ENCODE results near the gene THSD4. TPM values are rescaled to one million over a fixed set of nuclear protein-coding genes. Genes with fewer than 3 reads are reported as not detected.

The THSD4 gene
- total and polyA plus RNA-seq, 2 of the 8 experiments (the other 6 are each of a cell fraction or from before 2014, with no cell fraction given): 2.5 to 6.2 TPM

GRCh38 chr15:71723344-71723743, 608.1 kb downstream of the THSD4 start:
- no peaks in the 10 kb centered on the region for H3K4me1 ChIP-seq (replicated peaks in 1 of 4; ENCODE audit: control insufficient read depth in 3 of 4, insufficient read depth in 4 of 4, low read length in 3 of 4)
- no peak overlapping the region for H4K91ac ChIP-seq (replicated peaks; ENCODE audit: insufficient read length, low read length)
- ChIA-PET POLR2A (ENCODE audit: partially characterized antibody) (no interaction called here), CTCF (ENCODE audit: partially characterized antibody) (interaction anchor here (2.8 kb wide), 1 partner anchor 20 kb away, joined by 9 read pairs; no protein-coding TSS in a partner anchor)
- H2BK5ac ChIP-seq (ENCODE audit: low read depth, low read length): no peak overlapping the region
- no peak overlapping the region for H3K18ac ChIP-seq (ENCODE audit: extremely low read depth, low read length)
- H3K9ac ChIP-seq (replicated peaks in 1 of 4; ENCODE audit: extremely low read depth in 1 of 4, low read depth in 3 of 4, low read length in 3 of 4): no peak overlapping the region
- no peaks in the 10 kb centered on the region for H3K79me2 ChIP-seq (ENCODE audit: control insufficient read depth in 1 of 2, insufficient read depth in 2 of 2, low read length in 2 of 2)
- H4K5ac ChIP-seq (ENCODE audit: insufficient read length, low read depth, low read length): no peak overlapping the region
- H2BK20ac ChIP-seq (ENCODE audit: low read length): no peak overlapping the region
- H3K23me2 ChIP-seq (ENCODE audit: low read depth, low read length): no peaks in the 10 kb centered on the region
- no peak for TF ChIP-seq BACH1 (IDR thresholded peaks at IDR 0.05; ENCODE audit: low read length)
- TF ChIP-seq CHD1 (IDR thresholded peaks at IDR 0.05; ENCODE audit: low read depth, low read length): no peak
- no peak for TF ChIP-seq CEBPB (IDR thresholded peaks at IDR 0.05; ENCODE audit: low read depth, low read length)
- TF ChIP-seq MAX (IDR thresholded peaks at IDR 0.05): no peak
- no peak for TF ChIP-seq YY1 (IDR thresholded peaks at IDR 0.05; ENCODE audit: low read depth, low read length)
- no peak for TF ChIP-seq CHD2 (IDR thresholded peaks at IDR 0.05; ENCODE audit: low read length)
- no peak for TF ChIP-seq RAD21 (IDR thresholded peaks at IDR 0.05 in 1 of 2, conservative IDR thresholded peaks at IDR 0.05 in 1 of 2; ENCODE audit: low read depth in 2 of 2, low read length in 2 of 2)
- no peak for TF ChIP-seq CBX5 (IDR thresholded peaks at IDR 0.05; ENCODE audit: low read depth, low read length)
- no peak for TF ChIP-seq PHF8 (conservative IDR thresholded peaks at IDR 0.05; ENCODE audit: low read depth, low read length)
- no peak for TF ChIP-seq GABPA (IDR thresholded peaks at IDR 0.05; ENCODE audit: borderline replicate concordance, insufficient read depth, low read length)
- TF ChIP-seq, protein P1, sequence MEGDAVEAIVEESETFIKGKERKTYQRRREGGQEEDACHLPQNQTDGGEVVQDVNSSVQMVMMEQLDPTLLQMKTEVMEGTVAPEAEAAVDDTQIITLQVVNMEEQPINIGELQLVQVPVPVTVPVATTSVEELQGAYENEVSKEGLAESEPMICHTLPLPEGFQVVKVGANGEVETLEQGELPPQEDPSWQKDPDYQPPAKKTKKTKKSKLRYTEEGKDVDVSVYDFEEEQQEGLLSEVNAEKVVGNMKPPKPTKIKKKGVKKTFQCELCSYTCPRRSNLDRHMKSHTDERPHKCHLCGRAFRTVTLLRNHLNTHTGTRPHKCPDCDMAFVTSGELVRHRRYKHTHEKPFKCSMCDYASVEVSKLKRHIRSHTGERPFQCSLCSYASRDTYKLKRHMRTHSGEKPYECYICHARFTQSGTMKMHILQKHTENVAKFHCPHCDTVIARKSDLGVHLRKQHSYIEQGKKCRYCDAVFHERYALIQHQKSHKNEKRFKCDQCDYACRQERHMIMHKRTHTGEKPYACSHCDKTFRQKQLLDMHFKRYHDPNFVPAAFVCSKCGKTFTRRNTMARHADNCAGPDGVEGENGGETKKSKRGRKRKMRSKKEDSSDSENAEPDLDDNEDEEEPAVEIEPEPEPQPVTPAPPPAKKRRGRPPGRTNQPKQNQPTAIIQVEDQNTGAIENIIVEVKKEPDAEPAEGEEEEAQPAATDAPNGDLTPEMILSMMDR (IDR thresholded peaks at IDR 0.05; ENCODE audit: control extremely low read depth in 1 of 3, insufficient read depth in 1 of 3, low read depth in 1 of 3, low read length in 3 of 3): no peak
- no peak for TF ChIP-seq JUN (IDR thresholded peaks at IDR 0.05; ENCODE audit: low read depth, low read length)
- no peak for TF ChIP-seq TBP (IDR thresholded peaks at IDR 0.05; ENCODE audit: low read depth, low read length)
- no peak overlapping the region for H2AFZ ChIP-seq (ENCODE audit: low read length)
- H4K20me1 ChIP-seq (replicated peaks in 1 of 2; ENCODE audit: control insufficient read depth in 1 of 2, insufficient read depth in 2 of 2, low read length in 2 of 2): no peaks in the 10 kb centered on the region
- H3K27me3 ChIP-seq (replicated peaks in 1 of 4; ENCODE audit: control insufficient read depth in 3 of 4, extremely low read depth in 1 of 4, insufficient read depth in 3 of 4, low read length in 3 of 4): no peaks in the 10 kb centered on the region
- no peak overlapping the region for H2BK12ac ChIP-seq (ENCODE audit: low read depth, low read length)
- H3K14ac ChIP-seq (ENCODE audit: insufficient read length): no peak overlapping the region
- no peaks in the 10 kb centered on the region for H3K36me3 ChIP-seq (ENCODE audit: control insufficient read depth in 2 of 4, insufficient read depth in 4 of 4, low read length in 3 of 4)
- H3K23ac ChIP-seq (ENCODE audit: insufficient read length): no peak overlapping the region
- no peak overlapping the region for H2BK15ac ChIP-seq (ENCODE audit: low read length)
- FAIRE-seq: no peak
- no peak overlapping the region for H3K4ac ChIP-seq (replicated peaks; ENCODE audit: insufficient read length, low read depth, low read length)
- no peak overlapping the region for H3K56ac ChIP-seq (replicated peaks; ENCODE audit: insufficient read length, low read depth, low read length)
- H3K79me1 ChIP-seq (ENCODE audit: low read depth, low read length): no peaks in the 10 kb centered on the region
- no peak overlapping the region for H2BK120ac ChIP-seq (replicated peaks; ENCODE audit: low read depth, low read length)
- no peak overlapping the region for H3K27ac ChIP-seq (ENCODE audit: low read depth, low read length)
- no peak overlapping the region for H2AK5ac ChIP-seq (ENCODE audit: low read depth, low read length)
- H3K4me2 ChIP-seq (ENCODE audit: insufficient read depth in 1 of 2, low read depth in 2 of 2, low read length in 2 of 2): no peak overlapping the region
- no peak overlapping the region for H4K8ac ChIP-seq (ENCODE audit: extremely low read depth, insufficient read depth, low read length)
- no peak overlapping the region for H3K4me3 ChIP-seq (ENCODE audit: extremely low read depth in 1 of 4, insufficient read depth in 2 of 4, low read depth in 3 of 4, low read length in 4 of 4)
- no peak for DNase-seq (ENCODE audit: low read depth in 1 of 2, low spot score in 2 of 2)
- H3K9me3 ChIP-seq (ENCODE audit: insufficient read depth in 2 of 2, low read depth in 1 of 2, low read length in 1 of 2): no peaks in the 10 kb centered on the region

Measured in H1 (cell line).